Tibial nerve (tissue), 4 donors: Measurements from ENCODE around the gene JOSD2.

ENCODE experiments used
- EP300 ChIP-seq, 2 donors: sonication (generic); formaldehyde crosslinking; IDR thresholded peaks; one replicate each; pipeline ENCODE4 v1.6.1; 2017; ENCODE audit warnings: antibody characterized with exemption in 2 of 2, mild to moderate bottlenecking in 1 of 2
- POLR2A ChIP-seq, 2 donors: fragments of 450-650 bp; IDR thresholded peaks; one replicate each; pipeline ENCODE4 v1.6.1; 2017; ENCODE audit warnings: antibody characterized with exemption in 2 of 2, mild to moderate bottlenecking in 2 of 2, moderate library complexity in 2 of 2
- TF ChIP-seq, protein P1 (sequence below), 5 experiments: fragments of 200-600 bp in 3 of 5; fragments of 450-650 bp in 2 of 5; sonication (generic) in 3 of 5; IDR thresholded peaks; one replicate each; pipeline ENCODE4 v1.5.1; 2016 to 2019; ENCODE audit warnings: antibody characterized with exemption in 5 of 5, mild to moderate bottlenecking in 3 of 5, moderate library complexity in 2 of 5

GRCh38 chr19:50507376-50507775 is 3.6 kb downstream of the JOSD2 start:
- TF ChIP-seq, protein P1, sequence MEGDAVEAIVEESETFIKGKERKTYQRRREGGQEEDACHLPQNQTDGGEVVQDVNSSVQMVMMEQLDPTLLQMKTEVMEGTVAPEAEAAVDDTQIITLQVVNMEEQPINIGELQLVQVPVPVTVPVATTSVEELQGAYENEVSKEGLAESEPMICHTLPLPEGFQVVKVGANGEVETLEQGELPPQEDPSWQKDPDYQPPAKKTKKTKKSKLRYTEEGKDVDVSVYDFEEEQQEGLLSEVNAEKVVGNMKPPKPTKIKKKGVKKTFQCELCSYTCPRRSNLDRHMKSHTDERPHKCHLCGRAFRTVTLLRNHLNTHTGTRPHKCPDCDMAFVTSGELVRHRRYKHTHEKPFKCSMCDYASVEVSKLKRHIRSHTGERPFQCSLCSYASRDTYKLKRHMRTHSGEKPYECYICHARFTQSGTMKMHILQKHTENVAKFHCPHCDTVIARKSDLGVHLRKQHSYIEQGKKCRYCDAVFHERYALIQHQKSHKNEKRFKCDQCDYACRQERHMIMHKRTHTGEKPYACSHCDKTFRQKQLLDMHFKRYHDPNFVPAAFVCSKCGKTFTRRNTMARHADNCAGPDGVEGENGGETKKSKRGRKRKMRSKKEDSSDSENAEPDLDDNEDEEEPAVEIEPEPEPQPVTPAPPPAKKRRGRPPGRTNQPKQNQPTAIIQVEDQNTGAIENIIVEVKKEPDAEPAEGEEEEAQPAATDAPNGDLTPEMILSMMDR (IDR thresholded peaks at IDR 0.05), result no peak
- no peak for TF ChIP-seq POLR2A (IDR thresholded peaks at IDR 0.05)
- no peak for TF ChIP-seq EP300 (IDR thresholded peaks at IDR 0.05)
